Measurements from ENCODE around the gene ERC2. TPM values are rescaled to one million over a fixed set of nuclear protein-coding genes. Genes with fewer than 3 reads are reported as not detected.

Gene ERC2
- total and polyA plus RNA-seq, 2 of the 8 experiments (the other 6 are each of a cell fraction or from before 2014, with no cell fraction given), result 16.4 to 22.8 TPM

DNA sequence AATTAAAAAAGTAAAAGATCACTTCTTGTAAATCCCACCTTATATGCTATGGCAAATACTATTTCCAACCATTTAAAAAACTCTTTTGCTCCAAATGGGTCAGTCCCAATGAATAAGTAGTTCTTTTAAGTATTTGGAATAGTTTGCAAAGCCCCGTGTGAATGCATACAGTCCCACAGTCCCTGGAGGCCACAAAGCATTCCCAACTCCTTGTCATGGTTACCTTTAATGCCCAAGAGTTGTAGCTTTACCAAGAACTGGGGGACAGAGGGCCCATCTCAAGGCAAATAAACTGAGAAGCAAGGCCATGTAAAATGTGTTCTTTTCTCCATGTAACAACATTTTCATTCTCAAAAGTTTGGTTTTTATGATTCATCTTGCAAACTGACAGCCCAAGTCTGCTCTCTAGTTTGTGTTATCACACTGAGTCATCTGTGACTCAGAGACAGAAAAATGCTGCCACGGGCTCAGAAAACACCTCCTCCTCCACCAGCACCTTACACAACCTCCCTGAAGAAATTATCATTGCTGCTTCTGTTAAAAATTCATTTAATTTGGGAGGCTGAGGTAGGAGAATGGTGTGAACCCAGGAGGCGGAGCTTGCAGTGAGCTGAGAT lies 336.2 kb downstream of the ERC2 start:
- Histone ChIP-seq H3K79me2 (ENCODE audit: control insufficient read depth in 1 of 2, insufficient read depth in 2 of 2, low read length in 2 of 2) (no peaks in the 10 kb centered on the region), H4K91ac (replicated peaks; ENCODE audit: insufficient read length, low read length) (no peak overlapping the region), H3K9ac (replicated peaks in 1 of 4; ENCODE audit: extremely low read depth in 1 of 4, low read depth in 3 of 4, low read length in 3 of 4) (no peak overlapping the region), H2BK120ac (replicated peaks; ENCODE audit: low read depth, low read length) (no peak overlapping the region), H3K4me2 (ENCODE audit: insufficient read depth in 1 of 2, low read depth in 2 of 2, low read length in 2 of 2) (no peak overlapping the region), H3K36me3 (ENCODE audit: control insufficient read depth in 2 of 4, insufficient read depth in 4 of 4, low read length in 3 of 4) (no peaks in the 10 kb centered on the region), H3K18ac (ENCODE audit: extremely low read depth, low read length) (no peak overlapping the region), H2BK5ac (ENCODE audit: low read depth, low read length) (no peak overlapping the region), H3K9me3 (ENCODE audit: insufficient read depth in 2 of 2, low read depth in 1 of 2, low read length in 1 of 2) (no peaks in the 10 kb centered on the region), H3K79me1 (ENCODE audit: low read depth, low read length) (no peaks in the 10 kb centered on the region), H3K4me1 (replicated peaks in 1 of 4; ENCODE audit: control insufficient read depth in 3 of 4, insufficient read depth in 4 of 4, low read length in 3 of 4) (peaks cover 0 to 5% (median 5%) of the 10 kb centered on the region in 4 experiments; a peak in 2 of 7 replicates), H2AFZ (ENCODE audit: low read length) (no peak overlapping the region), H3K27me3 (replicated peaks in 1 of 4; ENCODE audit: control insufficient read depth in 3 of 4, extremely low read depth in 1 of 4, insufficient read depth in 3 of 4, low read length in 3 of 4) (peaks cover 0 to 1% (median 0%) of the 10 kb centered on the region in 4 experiments; a peak in 1 of 7 replicates), H2BK20ac (ENCODE audit: low read length) (no peak overlapping the region), H2BK15ac (ENCODE audit: low read length) (no peak overlapping the region), H3K4me3 (ENCODE audit: extremely low read depth in 1 of 4, insufficient read depth in 2 of 4, low read depth in 3 of 4, low read length in 4 of 4) (no peak overlapping the region), H3K23me2 (ENCODE audit: low read depth, low read length) (no peaks in the 10 kb centered on the region), H3K56ac (replicated peaks; ENCODE audit: insufficient read length, low read depth, low read length) (no peak overlapping the region), H3K14ac (ENCODE audit: insufficient read length) (no peak overlapping the region), H3K4ac (replicated peaks; ENCODE audit: insufficient read length, low read depth, low read length) (no peak overlapping the region), H2BK12ac (ENCODE audit: low read depth, low read length) (no peak overlapping the region), H2AK5ac (ENCODE audit: low read depth, low read length) (no peak overlapping the region), H3K27ac (ENCODE audit: low read depth, low read length) (no peak overlapping the region), H4K20me1 (replicated peaks in 1 of 2; ENCODE audit: control insufficient read depth in 1 of 2, insufficient read depth in 2 of 2, low read length in 2 of 2) (no peaks in the 10 kb centered on the region), H4K8ac (ENCODE audit: extremely low read depth, insufficient read depth, low read length) (no peak overlapping the region), H3K23ac (ENCODE audit: insufficient read length) (no peak overlapping the region), H4K5ac (ENCODE audit: insufficient read length, low read depth, low read length) (no peak overlapping the region)
- WGBS, 2 experiments (ENCODE audit: extremely low coverage in 1 of 2, insufficient coverage in 1 of 2, insufficient read length in 1 of 2, insufficient replicate concordance in 2 of 2, low coverage in 1 of 2, low lambda C conversion rate in 2 of 2, missing lambda C conversion rate in 1 of 2), result 81% methylated on average over 3 of the region's 3 CpGs; no CpG with 5 or more reads in 1 of the 2 experiments
- ChIA-PET POLR2A (ENCODE audit: partially characterized antibody) (interaction anchor here (0.6 kb wide), 1 partner anchor 21 kb away, joined by 3 read pairs; no protein-coding TSS in a partner anchor), CTCF (ENCODE audit: partially characterized antibody) (no interaction called here)
- DNase-seq (ENCODE audit: low read depth in 1 of 2, low spot score in 2 of 2) (no peak), FAIRE-seq (peak; percentile 13)
- TF ChIP-seq EP300 (IDR thresholded peaks at IDR 0.05; ENCODE audit: borderline replicate concordance in 1 of 2, low read depth in 2 of 2, low read length in 2 of 2) (no peak), TBP (IDR thresholded peaks at IDR 0.05; ENCODE audit: low read depth, low read length) (no peak), KDM5A (IDR thresholded peaks at IDR 0.05; ENCODE audit: low read length) (no peak), CBX8 (IDR thresholded peaks at IDR 0.05; ENCODE audit: borderline replicate concordance, low read depth, low read length) (no peak), TAF7 (optimal IDR thresholded peaks at IDR 0.05; ENCODE audit: borderline replicate concordance, low read depth, low read length) (no peak), EZH2 (IDR thresholded peaks at IDR 0.05; ENCODE audit: low read depth, low read length, severe bottlenecking) (no peak), EGR1 (IDR thresholded peaks at IDR 0.05; ENCODE audit: borderline replicate concordance, low read depth, low read length) (no peak), ASH2L (IDR thresholded peaks at IDR 0.05; ENCODE audit: low read length) (no peak), FOSL1 (IDR thresholded peaks at IDR 0.05; ENCODE audit: insufficient read depth, low read depth, low read length) (no peak)
- TF ChIP-seq, protein P1, sequence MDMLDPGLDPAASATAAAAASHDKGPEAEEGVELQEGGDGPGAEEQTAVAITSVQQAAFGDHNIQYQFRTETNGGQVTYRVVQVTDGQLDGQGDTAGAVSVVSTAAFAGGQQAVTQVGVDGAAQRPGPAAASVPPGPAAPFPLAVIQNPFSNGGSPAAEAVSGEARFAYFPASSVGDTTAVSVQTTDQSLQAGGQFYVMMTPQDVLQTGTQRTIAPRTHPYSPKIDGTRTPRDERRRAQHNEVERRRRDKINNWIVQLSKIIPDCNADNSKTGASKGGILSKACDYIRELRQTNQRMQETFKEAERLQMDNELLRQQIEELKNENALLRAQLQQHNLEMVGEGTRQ (IDR thresholded peaks at IDR 0.05; ENCODE audit: low read length), result no peak

All from H1 (cell line).